Measurements from ENCODE around the gene ASGR2. TPM values are rescaled to one million over a fixed set of nuclear protein-coding genes. Genes with fewer than 3 reads are reported as not detected.
"Not testable (repeated sequence)": the region's sequence is repeated elsewhere in the genome, so short reads cannot be mapped to it uniquely, and the experiment has no call there.

Gene ASGR2
- total RNA-seq, 1 donor from 2014 or later: not detected

- DNase-seq: no peak
Measured at GRCh38 chr17:7123844-7124243, 9.2 kb upstream of the ASGR2 start.

GRCh38 chr17:7122381-7122780 is 7.8 kb upstream of the ASGR2 start:
- no peak for DNase-seq

- not testable (repeated sequence) for DNase-seq
Measured at GRCh38 chr17:7120635-7121034, 6.0 kb upstream of the ASGR2 start.

GRCh38 chr17:7120123-7120522 is 5.5 kb upstream of the ASGR2 start:
- DNase-seq: no peak

GRCh38 chr17:7119314-7119713 is 4.7 kb upstream of the ASGR2 start:
- no peak for DNase-seq

GRCh38 chr17:7114875-7115614 is 423 bp upstream of the ASGR2 start:
- no peak for DNase-seq

- DNase-seq: no peak
Measured at GRCh38 chr17:7113273-7114071, 1.1 kb downstream of the ASGR2 start.

GRCh38 chr17:7112510-7113108 is 2.0 kb downstream of the ASGR2 start:
- DNase-seq: no peak

- no peak for DNase-seq
Measured at GRCh38 chr17:7111784-7112509, 2.7 kb downstream of the ASGR2 start.

- DNase-seq: no peak
Measured at GRCh38 chr17:7110617-7111306, 3.9 kb downstream of the ASGR2 start.

- DNase-seq: no peak
Measured at GRCh38 chr17:7109461-7110322, 4.9 kb downstream of the ASGR2 start.

- DNase-seq: no peak
Measured at GRCh38 chr17:7108981-7109380, 5.6 kb downstream of the ASGR2 start.

GRCh38 chr17:7108560-7108925 is 6.1 kb downstream of the ASGR2 start:
- no peak for DNase-seq

GRCh38 chr17:7107795-7108559 is 6.6 kb downstream of the ASGR2 start:
- DNase-seq: no peak

- DNase-seq: no peak
Measured at GRCh38 chr17:7107012-7107754, 7.4 kb downstream of the ASGR2 start.

- no peak for DNase-seq
Measured at GRCh38 chr17:7102421-7102820, 12.2 kb downstream of the ASGR2 start.

GRCh38 chr17:7101531-7101930 is 13.1 kb downstream of the ASGR2 start:
- no peak for DNase-seq

- not testable (repeated sequence) for DNase-seq
Measured at GRCh38 chr17:7100641-7101379, 13.8 kb downstream of the ASGR2 start.
